Peyer's patch (tissue), 4 donors: ENCODE results near the gene TERT.

Experiments
- POLR2A ChIP-seq, 2 donors: fragments of 450-650 bp; IDR thresholded peaks; one replicate each; pipeline ENCODE4 v1.5.1; 2017; ENCODE audit warnings: antibody characterized with exemption in 2 of 2, mild to moderate bottlenecking in 2 of 2, moderate library complexity in 2 of 2
- TF ChIP-seq, protein P1 (sequence below), 6 experiments: fragments of 450-650 bp in 4 of 6; fragments of 200-600 bp in 2 of 6; sonication (generic) in 1 of 6; IDR thresholded peaks; one replicate each; pipeline ENCODE4 v1.5.1; 2017 to 2019; ENCODE audit warnings: antibody characterized with exemption in 6 of 6, mild to moderate bottlenecking in 3 of 6, moderate library complexity in 1 of 6

DNA sequence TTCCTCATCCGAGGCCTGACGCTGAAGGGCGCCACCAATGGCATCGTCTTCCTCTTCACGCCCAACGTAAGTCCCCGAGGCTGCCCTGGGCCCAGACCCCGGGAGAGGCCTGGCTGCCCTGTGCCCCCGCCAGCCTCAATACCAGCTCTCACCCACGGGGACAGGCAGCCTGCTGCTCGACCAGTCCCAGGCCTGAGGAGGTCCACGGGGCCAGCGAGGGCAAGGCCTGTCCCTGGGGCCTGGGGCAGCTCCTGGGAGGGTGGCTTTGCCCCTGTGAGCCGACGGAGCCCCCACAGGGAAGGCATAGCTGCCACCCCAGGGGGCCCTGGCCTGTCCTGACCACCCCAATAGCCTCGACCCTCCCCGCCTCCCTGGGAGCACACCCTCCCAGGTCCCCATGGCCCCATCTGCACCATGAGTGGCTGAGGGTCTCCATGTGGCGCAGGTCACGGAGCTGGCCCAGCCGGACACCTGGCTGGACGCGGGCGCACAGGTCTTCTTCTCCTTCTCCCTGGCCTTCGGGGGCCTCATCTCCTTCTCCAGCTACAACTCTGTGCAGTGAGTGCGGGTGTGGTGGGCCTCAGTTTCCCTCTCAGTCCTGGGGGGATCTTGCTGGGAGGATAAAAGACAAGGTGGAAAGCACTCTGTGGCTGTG is 81.2 kb downstream of the TERT start:
- TF ChIP-seq, protein P1, sequence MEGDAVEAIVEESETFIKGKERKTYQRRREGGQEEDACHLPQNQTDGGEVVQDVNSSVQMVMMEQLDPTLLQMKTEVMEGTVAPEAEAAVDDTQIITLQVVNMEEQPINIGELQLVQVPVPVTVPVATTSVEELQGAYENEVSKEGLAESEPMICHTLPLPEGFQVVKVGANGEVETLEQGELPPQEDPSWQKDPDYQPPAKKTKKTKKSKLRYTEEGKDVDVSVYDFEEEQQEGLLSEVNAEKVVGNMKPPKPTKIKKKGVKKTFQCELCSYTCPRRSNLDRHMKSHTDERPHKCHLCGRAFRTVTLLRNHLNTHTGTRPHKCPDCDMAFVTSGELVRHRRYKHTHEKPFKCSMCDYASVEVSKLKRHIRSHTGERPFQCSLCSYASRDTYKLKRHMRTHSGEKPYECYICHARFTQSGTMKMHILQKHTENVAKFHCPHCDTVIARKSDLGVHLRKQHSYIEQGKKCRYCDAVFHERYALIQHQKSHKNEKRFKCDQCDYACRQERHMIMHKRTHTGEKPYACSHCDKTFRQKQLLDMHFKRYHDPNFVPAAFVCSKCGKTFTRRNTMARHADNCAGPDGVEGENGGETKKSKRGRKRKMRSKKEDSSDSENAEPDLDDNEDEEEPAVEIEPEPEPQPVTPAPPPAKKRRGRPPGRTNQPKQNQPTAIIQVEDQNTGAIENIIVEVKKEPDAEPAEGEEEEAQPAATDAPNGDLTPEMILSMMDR (IDR thresholded peaks at IDR 0.05) = no peak
- no peak for TF ChIP-seq POLR2A (IDR thresholded peaks at IDR 0.05)
